T-helper 9 cell (primary cell): Measurements from ENCODE around the gene SETDB2.

ENCODE experiments used
- DNase-seq: peaks from one replicate; pipeline ENCODE4 v3.0.0-alpha.2; 2020

Gene SETDB2

GRCh38 chr13:49429121-49429520 is 15.0 kb upstream of the SETDB2 start:
- DNase-seq, result no peak

- DNase-seq, result no peak
These were observed 8.1 kb upstream of the SETDB2 start for GRCh38 chr13:49435992-49436391.

DNA sequence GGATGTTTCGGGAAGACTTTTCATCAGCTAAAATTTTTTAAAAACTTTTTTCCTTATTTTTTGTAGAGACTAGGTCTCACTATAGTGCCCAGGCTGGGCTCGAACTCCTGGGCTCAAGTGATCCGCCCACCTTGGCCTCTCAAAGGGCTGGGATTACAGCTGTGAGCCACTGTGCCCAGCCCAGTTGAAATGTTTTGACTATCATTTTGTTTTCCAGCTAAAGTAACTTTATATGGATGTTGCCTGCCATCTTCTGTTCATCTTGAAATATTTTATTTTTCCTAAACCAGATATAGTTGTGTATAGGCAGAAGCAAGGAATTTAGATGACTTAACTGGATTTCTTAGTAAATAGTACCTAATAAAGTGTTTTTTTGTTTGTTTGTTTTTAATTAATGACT is 7.2 kb upstream of the SETDB2 start:
- no peak for DNase-seq

DNA sequence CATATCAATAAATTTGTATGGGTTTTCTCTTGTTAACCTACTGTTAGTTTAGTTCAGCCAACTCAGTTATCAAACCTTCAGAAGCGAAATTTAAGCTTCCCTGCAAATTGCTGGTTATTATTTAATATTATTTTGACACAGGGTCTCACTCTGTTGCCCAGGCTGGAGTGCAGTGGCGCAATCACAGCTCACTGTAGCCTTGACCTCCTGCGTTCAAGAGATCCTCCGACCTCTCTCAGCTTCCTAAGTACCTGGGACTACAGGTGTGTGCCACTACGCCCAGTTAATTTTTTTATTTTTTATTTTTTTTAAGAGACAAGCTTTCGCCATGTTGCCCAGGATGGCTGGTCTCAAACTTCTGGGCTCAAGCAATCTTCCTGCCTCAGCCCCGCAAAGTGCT is 6.4 kb upstream of the SETDB2 start:
- DNase-seq, result no peak

DNA sequence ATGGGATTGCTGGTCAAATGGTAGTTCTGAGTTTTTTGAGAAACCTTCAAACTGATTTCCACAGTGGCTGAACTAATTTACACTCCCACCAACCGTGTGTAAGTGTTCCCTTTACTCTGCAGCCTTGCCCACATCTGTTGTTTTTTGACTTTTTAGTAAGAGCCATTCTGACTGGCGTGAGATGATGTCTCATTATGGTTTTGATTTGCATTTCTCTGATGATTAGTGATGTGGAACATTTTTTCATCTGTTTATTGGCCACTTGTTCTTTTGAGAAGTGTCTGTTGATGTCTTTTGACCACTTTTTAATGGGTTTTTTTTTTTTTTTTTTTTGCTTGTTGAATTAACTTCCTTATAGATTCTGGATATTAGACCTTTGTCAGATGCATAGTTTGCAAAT is 4.5 kb upstream of the SETDB2 start:
- DNase-seq, result no peak

- no peak for DNase-seq
These were observed 2.8 kb upstream of the SETDB2 start for GRCh38 chr13:49441312-49441711.

- DNase-seq, result no peak
These were observed 2.2 kb upstream of the SETDB2 start for GRCh38 chr13:49441846-49442245.

DNA sequence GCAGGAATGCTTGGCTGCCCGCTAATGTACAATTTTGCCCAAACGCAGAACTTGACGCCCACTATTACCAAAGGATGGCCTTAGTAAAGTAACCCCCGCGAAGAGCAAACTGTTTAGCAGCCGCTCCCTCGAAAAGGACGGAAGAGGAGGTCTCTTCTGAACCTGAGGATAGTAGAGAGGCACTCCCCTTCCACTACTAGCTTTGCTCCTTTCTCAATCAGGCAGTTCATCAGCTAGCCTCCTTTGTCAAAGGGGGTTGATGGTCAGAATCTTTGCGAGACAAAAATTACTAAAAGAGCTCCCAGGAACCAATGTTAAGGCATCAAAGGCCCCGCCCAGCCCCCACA is 744 bp upstream of the SETDB2 start:
- no peak for DNase-seq

DNA sequence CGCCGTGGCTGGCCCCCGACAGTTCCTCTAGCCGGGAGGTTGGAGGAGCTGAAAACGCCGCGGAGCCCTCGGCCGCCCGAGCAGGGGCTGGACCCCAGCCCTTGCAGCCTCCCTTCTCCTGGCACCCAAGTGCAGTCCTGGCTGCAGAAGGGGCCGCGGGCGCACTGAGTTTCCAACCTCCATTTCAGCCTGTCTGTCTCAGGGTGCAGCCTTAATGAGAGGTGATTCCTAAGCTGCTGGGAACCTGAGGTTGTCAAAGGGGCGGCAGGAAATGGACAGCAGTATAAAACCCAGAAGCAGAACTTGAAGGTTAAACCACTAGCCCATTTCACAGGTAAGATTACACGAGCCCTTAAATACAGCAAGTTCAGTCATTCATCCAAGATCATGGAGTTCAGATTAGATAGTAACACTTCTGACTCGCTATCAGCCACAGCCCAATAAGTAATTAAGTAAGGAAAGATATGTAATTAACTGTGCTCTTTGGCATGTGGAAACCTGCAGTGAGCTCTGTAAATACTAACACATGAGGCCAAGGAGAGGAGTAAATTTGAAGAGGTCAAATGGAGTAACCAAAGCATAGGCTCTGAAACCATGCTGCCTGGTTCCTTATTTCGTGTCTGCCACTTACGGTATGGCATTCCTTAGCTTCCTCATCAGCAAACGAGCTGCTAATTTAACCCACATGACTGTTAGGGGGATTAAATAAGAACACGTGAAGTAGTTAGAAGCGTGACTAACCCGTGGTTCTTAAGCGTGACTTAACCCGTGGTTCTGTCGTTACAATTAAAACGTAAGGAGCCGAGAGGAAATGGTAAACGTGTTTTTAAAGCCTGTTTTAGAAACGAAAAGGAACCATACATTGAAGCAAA is 686 bp downstream of the SETDB2 start:
- DNase-seq, result no peak

DNA sequence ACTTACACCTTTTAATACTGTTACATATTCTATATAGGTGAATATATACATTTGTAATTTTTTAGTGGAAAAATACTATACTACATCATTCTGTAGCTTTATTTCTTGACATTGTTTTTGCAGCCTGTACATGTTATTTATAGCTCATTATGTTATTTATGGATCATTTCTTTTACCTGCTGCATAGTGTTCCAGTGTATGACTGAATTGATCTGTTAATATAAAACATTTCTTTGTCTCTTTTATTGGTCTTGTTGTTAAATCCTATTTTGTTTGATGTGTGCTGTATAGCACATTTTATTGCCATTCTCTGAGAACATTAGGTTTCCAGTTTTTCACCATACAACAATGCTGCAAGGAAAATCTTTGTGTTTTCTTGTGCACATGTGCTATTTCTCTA is 2.4 kb downstream of the SETDB2 start:
- DNase-seq, result no peak

DNA sequence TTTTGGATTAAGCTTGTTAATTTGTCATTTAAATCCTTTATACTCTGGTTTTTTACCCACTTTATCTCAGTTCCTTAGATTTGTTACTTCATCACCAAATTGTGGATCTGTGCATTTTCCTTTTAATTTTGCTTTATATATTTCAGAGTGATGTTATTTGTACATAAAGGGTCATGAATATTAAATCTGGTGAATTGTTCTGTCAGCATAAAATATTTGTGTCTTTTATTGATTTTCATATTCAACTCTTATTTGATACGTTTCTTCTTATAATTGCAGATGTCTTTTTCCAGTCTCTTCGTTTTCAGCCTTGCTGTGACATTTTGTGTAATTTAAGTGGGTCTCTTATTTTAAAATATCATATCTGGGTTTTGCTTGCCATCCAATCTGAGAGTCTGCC is 4.7 kb downstream of the SETDB2 start:
- no peak for DNase-seq

DNA sequence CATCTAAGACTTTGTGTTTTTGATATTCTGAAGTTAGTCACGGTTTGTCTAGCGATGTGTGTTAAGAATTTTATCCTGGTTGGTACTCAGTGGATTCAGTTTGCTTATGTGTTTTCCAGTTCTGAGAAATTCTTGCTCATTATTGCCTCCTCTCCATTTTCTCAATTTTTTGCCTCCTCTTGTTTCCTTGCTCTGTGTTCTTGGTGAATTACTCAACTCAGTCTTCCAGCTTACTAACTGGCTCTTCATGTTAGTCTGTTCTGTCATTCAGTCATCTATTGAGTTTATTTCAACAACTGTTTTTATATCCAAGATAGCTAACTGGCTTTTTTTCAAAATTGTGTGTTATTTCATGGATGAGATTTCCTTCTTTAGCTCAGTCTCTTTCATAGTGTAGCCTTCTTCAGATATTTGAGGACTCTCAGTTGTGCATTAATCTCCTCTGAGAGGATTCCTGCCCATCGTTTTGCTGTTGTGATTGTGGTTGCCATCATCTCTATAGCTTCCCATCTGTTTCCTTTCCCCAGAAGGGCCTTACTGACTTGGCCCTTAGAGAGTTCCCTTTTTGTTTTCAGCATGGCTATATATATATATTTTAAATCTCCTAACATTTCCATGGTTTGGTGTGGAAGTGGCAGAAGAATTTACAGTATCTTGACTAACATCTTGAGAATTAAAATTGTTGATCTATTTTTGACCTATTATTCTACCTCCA is 6.2 kb downstream of the SETDB2 start:
- no peak for DNase-seq

- no peak for DNase-seq
These were observed 8.8 kb downstream of the SETDB2 start for GRCh38 chr13:49452725-49453457.

GRCh38 chr13:49453465-49453864 is 9.4 kb downstream of the SETDB2 start:
- no peak for DNase-seq

DNA sequence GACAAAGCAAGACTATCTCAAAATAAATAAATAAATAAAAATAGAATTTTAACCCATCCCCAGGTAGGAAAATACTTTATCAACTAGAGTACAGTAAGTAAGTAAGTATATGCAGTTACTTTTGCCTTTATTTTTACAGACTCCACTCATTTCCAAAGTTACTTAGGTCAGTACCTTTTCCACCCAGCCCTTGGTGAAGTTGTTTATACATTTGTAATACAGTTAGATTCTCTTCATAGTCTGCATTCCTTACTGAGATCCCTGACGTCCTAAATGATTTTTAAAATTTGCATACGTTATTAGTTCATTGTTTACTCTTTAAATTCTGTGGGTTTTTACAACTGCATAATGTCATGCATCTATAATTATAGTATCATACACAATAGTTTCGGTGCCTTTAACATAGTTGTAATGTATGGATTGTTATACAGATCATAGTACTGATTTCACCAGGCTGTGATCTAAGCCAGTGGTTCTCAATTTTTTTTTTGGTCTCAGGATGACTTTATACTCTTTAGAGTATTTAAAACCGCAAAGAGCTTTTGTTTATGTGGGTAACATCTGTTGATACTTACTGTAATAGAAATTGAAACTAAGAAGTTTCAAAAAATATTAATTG is 10.4 kb downstream of the SETDB2 start:
- no peak for DNase-seq

DNA sequence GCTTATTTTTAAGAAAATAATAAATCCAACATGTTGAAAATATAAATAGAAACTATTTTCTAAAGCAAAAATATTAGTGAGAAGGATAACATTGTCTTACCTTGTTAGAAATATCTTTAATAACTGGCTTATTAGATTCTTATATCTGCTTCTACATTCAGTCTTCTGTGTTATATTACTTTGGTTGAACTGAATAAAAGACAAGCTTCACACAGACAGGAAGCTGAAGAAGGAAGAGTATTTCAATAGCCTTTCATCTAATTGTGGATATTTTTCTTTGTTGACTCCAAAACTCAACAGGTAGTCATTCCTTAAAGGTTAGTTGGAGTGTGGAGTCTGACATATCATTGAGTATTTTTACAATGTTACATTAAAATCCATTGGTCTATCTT is 10.9 kb downstream of the SETDB2 start:
- DNase-seq, result no peak

- no peak for DNase-seq
These were observed 12.1 kb downstream of the SETDB2 start for GRCh38 chr13:49456156-49456555.

GRCh38 chr13:49457221-49457620 is 13.1 kb downstream of the SETDB2 start:
- no peak for DNase-seq

GRCh38 chr13:49459580-49459979 is 15.5 kb downstream of the SETDB2 start:
- DNase-seq, result no peak

DNA sequence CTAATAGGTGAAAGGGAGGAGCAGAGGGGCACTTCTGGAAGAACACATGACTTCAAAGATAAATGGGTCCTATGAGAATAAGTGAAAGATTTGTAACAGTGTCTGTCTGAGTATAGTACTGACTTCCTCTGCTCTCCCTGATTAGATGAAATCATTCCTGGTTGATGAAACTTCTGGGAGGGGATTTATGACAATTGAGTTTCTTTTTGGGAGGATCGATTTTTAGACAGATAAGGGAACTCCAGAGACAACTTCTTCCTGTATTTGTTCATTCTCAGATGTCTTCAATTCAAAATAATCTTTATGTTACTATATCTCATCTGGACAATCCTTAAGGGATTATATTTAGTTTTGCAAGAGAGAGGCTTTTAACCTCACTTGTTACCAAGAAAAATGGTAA is 20.0 kb downstream of the SETDB2 start:
- DNase-seq, result no peak

DNA sequence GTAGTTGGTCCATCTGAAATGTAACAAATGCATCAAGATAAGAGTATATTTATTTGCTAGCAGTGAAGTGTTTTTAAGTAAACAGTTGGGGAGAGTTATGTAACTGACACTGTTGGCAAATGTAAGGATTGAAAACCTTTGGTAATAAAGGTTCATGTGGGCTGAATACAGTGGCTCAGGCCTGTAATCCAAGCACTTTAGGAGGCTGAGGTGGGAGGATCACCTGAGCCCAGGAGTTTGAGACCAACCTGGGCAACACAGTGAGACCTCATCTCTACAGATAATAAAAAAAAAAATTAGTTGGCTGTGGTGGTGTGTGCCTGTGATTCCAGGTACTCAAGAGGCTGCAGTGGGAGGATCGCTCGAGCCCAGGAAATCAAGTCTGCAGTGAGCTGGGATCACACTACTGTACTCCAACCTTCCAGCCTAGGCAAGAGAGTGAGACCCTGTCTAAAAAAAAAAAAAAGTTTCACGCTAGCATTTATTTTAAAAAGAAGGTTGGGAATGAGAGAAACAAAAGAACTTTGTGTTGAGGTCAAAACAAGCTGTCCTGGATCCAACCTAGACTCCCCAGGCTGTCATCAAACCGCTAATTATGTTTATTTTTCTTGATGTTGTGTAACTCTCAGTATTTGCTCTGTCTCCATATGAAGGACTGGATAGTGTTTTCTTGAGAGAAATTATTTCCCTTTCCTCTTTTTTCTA is 20.7 kb downstream of the SETDB2 start:
- DNase-seq, result no peak

DNA sequence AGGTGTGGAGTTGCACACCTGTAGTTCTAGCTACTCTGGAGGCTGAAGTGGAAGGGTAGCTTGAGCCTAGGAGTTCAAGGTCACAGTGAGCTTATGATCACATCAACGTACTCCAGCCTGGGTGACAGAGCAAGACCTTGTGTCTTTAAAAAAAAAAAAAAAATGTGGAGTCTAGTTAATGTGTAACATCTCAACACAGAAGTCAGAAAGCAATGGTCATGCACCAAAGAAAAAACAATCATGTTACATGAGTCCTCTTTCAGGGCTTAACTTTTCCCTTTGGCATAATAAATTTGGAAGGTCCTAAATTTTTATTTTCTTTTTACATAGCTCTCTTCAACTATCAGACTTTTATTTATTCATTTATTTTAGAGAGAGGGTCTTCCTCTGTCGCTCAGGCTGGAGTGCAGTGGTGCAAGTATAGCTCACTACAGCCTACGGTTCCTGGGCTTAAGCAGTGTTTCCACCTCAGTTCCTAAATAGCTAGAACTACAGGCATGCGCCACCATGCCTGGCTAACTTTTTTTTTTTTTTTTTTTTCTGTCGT is 22.3 kb downstream of the SETDB2 start:
- no peak for DNase-seq
